GM21786 (cell line): ENCODE measurements around the gene MYRF.

Experiments
- ATAC-seq: cut with Tn5 transposase; IDR thresholded peaks from one replicate; pipeline ENCODE4 v1.9.1; 2021; ENCODE audit not compliant: unreplicated experiment

The MYRF gene

GRCh38 chr11:61775106-61775505, 22.7 kb downstream of the MYRF start:
- ATAC-seq, result no peak

GRCh38 chr11:61775606-61776554, 23.4 kb downstream of the MYRF start:
- no peak for ATAC-seq

GRCh38 chr11:61776561-61777075, 24.2 kb downstream of the MYRF start:
- no peak for ATAC-seq

- ATAC-seq, result no peak
Observed at GRCh38 chr11:61777234-61778090, 25.0 kb downstream of the MYRF start.

GRCh38 chr11:61778357-61778886, 26.0 kb downstream of the MYRF start:
- no peak for ATAC-seq

- no peak for ATAC-seq
Observed at GRCh38 chr11:61778920-61779650, 26.6 kb downstream of the MYRF start.

GRCh38 chr11:61779666-61780525, 27.5 kb downstream of the MYRF start:
- no peak for ATAC-seq

- ATAC-seq, result no peak
Observed at GRCh38 chr11:61780581-61781162, 28.2 kb downstream of the MYRF start.

- no peak for ATAC-seq
Observed at GRCh38 chr11:61781585-61781984, 29.1 kb downstream of the MYRF start.

GRCh38 chr11:61782299-61782698, 29.9 kb downstream of the MYRF start:
- no peak for ATAC-seq

- ATAC-seq, result no peak
Observed at GRCh38 chr11:61782841-61783240, 30.4 kb downstream of the MYRF start.

GRCh38 chr11:61783717-61784505, 31.5 kb downstream of the MYRF start:
- ATAC-seq, result no peak

GRCh38 chr11:61784506-61784805, 32.0 kb downstream of the MYRF start:
- no peak for ATAC-seq

GRCh38 chr11:61785837-61786402, 33.5 kb downstream of the MYRF start:
- ATAC-seq, result no peak

GRCh38 chr11:61787928-61788491, 35.6 kb downstream of the MYRF start:
- no peak for ATAC-seq

GRCh38 chr11:61791737-61792309, 39.4 kb downstream of the MYRF start:
- ATAC-seq, result no peak

GRCh38 chr11:61792310-61793082, 40.1 kb downstream of the MYRF start, which contains the start of the genes FEN1 and TMEM258:
FEN1 (plus strand) TSS chr11:61792911; CDS start chr11:61795362, 2,451 bp downstream.
TMEM258 (minus strand) TSS chr11:61792599; CDS start chr11:61792558, 41 bp downstream.
- peak; percentile 83 for ATAC-seq
